SW 1271 (cell line): ENCODE results near the gene TMEM80.

Source experiments
- DNase-seq, 2 experiments: peaks; one replicate each; lab custom pipeline; 2025; lab: John Stamatoyannopoulos, UW

The TMEM80 gene

DNA sequence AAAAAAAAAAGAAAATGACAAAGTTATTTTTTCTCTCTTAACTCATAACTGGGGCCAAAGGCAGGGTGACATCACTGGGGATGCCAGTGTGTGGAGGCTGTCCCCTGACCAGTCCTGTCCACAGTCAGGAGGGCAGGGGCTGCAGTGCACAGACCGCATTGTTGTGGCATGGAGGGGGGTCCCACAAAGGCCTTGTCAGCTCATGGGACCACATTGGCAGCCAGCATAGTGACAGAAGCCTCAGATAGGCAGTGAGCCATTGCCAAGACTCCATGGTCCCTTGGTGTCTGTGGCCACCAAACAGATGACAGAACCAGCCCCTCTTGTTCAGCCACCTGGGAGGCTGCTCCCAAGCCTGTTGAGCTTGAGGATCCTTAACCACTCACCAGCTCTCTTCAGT, 4.1 kb downstream of the TMEM80 start:
- DNase-seq, result no peak

DNA sequence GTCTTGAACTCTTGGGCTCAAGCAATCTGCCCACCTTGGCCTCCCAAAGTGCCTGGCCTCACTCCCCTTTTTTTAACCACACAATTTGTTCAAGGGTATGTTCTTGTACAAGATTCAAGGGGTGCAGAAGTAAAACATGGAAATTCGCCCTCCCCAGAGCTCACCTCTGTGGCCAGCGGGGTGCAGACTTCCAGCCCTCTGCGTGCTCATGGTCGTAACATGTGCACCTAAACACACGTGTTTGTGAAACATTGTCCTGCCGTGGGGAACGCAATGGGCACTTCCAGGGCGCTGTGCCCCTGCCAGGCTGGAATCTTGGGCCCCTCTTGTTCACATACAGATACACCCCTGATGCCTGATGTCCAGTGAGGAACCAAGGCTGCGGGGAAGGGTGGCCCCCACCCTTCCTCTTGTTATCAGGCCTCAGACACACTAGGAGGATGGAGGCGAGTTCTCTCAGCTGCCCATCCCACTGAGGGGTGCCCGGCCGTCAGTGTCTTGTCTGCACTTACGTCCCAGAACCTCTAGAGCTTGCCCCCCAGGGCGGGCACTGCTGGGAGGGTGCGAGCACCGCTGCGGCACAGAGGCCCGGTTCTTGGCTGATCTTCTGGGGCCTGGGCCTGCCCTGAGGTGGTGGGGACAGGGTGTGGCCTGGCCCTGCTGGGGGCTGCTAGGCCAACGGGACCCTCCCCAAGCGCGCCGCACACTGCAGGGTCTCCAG, 6.3 kb downstream of the TMEM80 start:
- no peak for DNase-seq

DNA sequence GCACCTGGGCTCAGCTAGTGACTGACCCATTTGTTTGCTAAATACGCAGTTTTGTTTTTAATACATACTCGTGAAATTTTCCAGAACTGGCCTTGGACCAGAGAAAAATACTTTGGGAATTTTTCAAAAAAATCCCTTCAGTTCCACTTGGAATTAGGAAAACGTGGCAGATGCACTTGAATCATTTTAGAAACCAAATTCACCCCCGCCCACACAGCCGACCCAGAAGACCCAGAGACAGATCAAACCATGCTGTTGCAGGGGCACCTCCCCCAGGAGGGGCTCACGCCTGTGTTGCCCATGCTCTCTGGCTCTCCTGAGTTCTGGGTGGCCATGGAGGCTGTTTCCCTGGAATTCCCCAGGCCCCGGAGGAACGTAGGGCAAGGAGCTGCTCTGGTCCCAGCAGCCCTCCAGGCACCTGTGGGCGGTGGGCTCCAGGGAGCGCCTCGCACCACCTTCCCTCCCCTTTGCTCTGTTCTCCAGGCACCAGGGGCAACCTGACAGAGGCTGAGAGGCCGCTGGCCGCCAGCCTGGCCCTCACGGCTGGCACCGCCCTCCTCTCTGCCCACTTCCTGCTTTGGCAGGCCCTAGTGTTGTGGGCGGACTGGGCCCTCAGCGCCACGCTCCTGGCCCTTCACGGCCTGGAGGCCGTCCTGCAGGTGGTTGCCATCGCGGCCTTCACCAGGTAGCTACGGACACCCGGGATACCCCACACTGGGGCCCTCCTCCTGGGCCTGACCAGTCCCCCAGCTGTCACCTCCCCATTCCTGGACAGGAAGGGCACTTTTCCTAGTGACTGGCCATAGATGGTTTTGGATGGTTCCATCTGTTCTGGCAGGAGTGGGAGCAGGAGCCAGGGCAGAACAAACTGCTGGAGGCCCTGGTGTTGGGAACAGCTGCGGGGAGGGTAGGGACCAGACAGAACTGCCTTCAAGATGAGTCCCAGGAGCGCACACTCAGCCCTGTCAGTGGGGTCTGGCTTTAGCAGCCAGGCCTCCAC, 7.1 kb downstream of the TMEM80 start:
- peak in 1 of 2 experiments; percentile 61 for DNase-seq

DNA sequence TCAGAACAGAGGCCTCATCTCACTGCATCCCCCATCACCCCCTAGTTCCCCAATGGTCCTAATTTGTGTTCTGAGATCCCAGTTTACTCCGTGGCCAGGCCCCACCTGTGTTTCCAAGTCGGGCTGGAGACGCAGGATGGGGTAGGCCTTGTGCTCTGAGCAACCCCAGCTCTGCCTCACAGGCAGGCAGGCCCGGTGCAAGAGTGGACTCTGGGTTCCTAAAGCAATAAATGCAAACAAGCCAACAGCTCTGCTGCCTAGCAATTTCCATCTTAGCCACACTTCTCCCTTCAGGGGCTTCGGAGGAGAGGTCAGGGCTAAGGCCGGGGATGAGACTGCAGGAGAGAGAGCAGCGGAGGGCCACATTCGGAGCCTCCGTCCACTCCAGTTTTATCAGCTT, 7.9 kb downstream of the TMEM80 start:
- no peak for DNase-seq

DNA sequence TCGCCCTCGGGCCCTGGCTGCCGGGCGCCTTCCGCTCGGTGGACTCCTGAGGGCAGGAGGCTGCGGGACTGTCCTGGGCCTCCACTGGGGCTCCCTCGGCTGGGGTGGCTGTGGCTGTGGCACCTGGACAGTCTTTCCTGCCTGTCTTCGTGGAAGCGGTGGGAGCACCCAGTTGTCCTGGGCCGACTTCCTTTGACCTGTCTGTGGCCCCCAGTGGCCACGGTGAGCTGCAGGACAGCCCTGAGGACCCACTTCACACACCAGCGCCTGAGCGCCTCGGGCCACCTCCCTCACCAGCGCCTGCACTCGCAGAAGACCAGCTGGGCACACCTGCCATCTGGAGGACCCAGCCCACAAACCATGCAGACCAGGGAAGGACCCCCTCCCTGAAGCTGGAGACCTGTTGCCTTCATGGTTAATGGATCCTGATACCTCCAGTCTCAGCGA, 8.6 kb downstream of the TMEM80 start:
- no peak for DNase-seq

DNA sequence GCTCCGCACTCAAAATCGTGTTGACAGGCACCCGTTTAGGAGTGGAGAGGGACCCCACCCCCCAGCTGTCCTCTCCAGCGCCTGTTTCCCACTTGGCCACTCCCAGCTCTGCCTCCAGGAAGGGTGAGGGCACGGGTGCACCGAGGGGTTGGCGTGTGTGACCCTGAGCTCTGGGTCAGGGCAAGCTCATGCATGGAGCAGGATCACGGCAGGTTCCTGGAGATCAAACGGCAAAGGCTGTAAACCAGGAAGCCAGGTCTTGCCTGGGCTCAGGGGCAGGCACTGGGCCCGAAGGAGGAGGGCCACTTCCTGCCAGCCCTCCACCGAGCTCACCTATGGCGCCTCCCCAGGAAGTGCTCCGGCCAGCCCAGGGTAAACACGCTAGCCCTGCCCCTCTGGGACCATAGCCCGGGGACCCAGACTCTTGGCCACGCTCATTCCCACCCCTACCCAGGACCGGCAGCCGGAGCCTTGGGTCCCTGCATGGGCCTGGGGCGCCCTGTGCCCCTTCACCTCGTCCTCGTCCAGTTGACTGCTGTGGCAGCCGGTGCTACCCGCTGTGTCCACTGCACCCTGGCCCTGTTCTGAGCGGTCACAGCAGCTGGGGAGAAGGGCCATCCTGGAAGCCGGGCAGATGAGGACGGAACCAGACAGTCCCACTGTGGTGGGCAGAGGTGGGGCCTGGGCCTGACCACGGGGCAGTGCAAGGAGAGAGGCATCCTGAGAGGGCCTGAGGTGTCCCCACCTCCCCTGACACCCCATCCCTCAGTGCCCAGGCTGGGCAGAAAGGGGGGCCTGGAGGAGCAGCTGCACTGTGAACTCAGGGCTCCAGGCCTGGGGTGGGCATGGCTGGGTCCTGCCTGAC, 9.4 kb downstream of the TMEM80 start:
- DNase-seq, result no peak

DNA sequence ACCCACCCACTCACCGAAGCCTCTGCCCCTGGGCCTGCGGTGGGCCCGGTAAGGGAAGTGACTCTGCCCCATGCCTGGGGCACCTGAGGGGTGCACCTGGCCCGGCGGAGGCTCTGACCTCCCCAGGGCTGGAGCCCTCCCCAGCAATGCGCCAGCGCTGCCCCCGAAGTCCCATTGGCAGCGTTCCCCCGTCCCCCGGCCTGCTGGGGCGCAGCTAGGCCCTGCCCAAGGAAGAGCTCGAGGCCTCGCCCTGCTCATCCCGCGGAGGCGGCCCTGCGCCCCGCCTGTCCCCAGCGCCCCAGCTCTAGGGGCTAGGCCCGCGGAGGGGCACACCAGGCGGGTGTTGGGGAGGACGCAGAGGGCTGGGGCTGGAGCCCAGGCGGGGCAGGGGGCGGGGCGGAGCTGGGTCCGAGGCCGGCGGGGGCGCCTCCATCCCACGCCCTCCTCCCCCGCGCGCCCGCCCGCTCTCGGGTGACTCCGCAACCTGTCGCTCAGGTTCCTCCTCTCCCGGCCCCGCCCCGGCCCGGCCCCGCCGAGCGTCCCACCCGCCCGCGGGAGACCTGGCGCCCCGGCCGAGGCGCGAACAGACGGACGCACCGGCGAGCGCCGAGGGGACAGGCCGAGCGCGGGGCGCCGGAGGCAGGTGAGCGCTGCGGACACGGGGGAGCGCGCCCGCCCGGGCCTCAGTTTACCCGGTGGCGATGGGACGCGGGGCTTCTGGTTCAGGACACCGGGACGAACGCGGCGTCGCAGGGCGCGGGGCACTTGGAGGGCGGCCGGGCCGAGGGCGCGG, 10.2 kb downstream of the TMEM80 start, which contains the start of gene EPS8L2:
EPS8L2 (plus strand) TSS at position 586 of the 793 bp plus-strand sequence. CDS start 3,177 bp downstream, outside the sequence.
- DNase-seq, result no peak

DNA sequence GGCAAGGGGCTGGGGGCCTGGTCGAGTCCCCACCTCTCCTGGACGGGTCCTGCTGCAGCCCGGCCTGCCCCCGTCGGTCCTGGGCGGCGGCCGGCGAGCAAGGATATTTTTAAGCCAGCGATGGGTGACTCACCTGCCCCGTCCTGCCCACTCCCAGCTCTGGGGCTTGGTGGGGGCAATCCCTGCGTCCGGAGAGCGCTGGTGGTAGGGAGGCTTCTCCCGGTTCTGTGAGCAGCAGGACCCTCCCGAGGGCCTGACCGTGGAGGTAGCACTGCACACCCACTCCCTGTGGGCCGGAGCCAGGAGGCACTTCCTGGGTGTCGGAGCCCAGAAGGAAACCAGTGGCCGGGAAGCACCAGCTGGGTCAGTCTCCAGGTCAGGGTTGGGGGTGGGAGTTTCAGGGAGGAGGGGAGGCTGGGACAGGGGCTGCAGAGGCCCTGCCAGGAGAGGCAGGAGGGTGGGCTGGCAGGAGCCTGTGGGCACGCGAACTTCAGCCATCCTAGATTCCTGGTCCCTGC, 10.9 kb downstream of the TMEM80 start:
- no peak for DNase-seq

DNA sequence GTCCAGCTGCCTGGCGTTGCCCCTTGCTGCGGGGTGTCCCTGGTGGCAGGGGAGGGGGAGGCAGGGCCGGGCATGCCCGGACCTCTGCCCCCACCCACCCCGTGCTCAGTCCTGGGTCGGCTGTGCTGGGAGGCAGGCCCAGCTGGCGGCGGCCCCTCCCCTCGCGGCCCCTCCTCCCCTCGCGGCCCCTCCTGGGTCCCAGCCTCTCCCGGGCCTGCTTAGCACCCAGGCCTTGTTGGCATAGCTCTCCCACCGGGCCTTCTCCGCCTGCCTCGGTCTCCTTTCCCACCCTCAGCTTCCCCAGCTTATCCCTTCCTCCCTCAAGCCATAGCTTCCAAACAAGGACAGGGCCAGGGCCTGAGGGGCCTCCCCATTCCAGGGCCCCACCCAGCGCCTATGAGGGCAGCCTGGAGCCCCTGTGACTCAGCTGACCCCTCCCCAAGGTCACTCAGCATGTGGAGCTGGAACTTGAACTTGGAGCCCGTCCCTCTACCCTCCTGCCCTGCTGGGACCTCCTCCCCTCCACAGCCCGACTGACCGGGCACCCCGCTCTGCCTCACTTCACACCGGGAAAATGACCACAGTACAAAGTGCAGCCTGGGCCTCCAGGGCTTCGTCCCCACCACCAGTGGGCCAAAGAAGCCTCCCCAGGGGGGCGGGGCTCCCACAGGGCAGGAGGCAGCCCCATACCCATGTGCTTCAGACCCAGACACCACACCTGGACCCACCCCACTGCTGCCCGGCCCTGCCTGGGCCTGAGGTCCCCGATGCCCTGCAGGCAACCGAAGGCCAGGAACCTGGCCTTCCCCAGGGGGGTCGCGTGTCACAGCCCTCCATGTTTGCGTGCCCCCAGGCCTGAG, 11.6 kb downstream of the TMEM80 start:
- peak in 1 of 2 experiments; percentile 32 for DNase-seq

DNA sequence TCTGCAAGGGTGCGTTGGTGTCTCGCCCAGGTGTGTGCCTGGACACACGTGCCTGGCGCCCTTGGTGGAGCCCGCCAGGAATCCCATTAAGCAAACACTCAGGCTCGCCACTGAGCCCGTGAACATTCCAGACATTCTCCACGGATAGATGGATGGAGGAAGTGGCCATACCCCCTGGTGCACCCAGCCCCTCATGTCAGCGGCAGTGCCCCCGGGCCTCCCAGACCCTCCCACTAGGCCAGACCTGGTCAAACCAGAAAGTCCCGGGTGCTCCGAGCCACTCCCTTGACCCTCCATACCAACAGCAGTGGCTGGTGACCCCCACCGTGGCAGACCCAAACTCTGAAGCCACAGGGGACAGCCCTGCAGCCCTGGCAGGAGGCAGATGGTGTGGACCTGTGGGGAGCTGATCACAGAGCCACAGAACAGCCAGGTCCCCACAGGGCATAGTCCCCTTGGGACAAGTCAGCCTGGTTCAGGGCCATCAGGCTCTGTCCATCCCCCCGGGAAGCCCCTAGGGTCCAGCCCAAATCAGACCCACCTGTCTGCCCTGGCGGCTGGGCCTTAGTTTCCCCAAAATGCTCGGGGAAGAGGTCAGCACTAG, 12.3 kb downstream of the TMEM80 start:
- peak in 1 of 2 experiments; percentile 13 for DNase-seq

DNA sequence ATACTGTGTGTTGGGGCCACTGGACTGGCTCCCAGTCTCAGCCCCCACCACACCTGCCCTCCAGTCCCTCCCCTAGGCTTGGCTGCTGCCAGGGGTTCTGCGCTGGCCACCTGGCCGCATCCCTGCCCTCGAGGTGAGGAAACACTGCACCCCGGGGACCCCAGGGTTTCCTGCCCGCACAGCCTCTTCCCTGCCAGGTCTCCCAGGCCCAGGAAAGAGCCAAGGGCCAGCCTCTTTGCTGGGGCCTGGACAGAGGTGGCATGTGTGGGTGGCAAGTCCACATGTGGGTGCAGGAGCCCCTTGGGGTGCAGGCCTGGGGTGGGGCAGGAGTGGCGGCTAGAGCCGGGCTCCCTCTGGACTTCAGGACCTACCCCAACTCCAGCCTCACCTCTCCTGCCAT, 12.9 kb downstream of the TMEM80 start:
- no peak for DNase-seq

DNA sequence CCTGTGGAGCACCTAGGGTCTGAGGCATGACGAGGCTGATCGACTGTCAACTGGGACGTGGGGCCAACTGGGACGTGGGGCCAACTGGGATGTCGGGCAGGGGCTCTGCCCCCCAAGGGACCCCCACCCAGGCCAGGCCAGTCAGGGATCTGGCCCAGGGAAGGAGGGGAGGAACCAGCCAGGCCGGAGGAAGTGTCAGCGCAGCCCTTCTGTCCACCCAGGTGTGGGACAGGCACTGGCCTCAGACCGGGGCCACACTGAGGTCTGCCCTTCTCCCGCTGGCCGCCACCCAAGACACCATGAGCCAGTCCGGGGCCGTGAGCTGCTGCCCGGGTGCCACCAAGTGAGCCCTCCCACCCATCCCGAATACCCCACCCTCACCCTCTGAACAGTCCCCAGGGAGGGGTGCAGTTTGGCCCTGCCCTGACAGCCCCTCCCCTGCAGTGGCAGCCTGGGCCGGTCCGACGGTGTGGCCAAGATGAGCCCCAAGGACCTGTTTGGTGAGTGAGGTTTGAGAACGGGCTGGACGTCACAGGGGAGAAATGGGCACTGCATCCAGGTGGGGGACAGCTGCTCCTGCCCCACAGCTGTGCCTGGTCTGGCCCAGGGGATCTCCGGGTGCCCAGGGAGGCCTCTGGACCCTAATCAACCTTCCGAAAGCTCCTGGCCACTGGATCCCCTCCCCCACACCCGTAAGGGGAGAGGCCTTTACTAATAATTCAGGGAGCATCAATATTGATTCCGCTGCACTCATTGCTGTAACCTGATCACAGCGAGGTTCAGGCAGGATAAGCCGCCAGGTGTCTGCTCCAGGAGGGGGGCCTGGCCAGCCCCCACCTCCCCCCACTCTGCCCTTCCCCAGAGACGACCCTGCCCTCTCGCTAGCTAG, 13.7 kb downstream of the TMEM80 start:
- no peak for DNase-seq

DNA sequence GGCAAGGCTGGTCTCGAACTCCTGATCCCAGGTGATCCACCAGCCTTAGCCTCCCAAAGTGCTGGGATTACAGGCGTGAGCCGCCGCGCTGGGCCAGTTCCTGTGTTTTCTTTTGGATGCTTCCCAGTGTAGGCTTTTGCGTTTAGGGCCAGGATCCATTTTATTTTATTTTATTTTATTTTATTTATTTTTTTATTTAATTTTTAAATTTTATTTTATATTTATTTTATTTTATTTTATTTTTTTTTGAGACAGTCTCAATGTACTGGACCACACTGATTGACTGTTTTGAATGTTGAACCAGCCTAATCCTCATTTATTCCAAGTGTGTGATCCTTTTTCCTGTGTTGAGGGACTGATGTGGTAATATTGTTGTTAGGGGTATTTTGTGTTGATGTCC, 18.8 kb downstream of the TMEM80 start:
- no peak for DNase-seq

DNA sequence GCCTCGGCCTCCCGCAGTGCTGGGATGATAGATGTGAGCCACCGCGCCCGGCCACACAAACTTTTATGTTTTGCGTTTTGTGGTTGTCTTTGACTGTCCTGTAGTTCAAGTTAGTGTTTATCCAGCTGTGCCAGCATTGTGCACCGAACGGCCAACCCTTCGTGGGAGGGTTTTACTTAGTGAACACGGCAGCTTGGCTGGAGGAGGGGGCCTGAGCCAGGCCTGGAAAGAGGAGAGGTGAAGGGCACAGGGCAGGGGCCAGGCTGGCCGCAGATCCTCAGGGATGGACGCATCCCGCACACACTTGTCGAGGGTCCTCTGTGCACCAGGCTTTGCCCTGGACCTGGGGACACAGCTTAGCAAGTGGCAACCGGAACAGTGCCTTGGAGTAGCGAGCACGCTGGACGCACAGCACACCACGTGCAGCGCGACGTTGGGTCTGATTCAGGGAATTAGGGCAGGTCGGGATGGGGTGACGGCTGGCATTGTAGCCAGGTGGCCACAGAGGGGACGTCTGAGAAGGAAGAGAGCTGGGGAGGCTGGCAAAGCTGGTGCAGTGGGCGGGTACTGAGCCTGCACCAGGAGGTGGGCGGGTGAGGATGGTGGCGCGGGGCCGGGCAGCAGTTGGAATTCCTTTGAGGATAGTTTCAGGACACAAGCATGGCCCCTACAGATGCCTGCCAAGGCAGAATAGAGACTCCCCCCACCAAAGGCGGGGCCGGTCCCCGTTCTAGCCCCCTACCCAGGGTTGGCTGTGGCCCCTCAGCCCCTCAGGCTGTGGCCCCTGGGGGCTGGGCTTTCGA, 23.8 kb downstream of the TMEM80 start:
- DNase-seq, result no peak

DNA sequence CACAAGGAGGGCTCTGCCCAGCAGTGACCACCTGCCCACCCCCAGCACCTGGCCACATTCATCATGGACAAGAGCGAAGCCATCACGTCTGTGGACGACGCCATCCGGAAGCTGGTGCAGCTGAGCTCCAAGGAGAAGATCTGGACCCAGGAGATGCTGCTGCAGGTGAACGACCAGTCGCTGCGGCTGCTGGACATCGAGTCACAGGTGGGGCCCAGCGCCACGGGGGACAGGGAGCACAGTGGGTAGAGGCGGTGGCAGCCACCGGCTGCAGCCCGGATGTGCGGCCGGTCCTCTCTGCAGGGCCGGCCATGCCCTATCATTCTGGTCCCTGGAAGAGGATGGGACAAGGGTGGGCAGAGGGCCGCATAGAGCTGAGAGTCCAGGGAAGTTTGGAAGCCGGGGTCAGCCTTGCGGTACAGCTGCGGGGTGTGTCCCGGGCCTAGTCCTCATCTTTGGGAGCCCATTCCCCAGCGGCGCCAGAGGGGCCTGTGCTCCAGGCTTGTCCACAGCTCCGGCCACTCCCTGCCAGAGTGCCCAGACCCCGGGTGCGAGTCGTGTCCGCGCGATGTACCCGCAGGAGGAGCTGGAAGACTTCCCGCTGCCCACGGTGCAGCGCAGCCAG, 24.5 kb downstream of the TMEM80 start:
- DNase-seq, result no peak

DNA sequence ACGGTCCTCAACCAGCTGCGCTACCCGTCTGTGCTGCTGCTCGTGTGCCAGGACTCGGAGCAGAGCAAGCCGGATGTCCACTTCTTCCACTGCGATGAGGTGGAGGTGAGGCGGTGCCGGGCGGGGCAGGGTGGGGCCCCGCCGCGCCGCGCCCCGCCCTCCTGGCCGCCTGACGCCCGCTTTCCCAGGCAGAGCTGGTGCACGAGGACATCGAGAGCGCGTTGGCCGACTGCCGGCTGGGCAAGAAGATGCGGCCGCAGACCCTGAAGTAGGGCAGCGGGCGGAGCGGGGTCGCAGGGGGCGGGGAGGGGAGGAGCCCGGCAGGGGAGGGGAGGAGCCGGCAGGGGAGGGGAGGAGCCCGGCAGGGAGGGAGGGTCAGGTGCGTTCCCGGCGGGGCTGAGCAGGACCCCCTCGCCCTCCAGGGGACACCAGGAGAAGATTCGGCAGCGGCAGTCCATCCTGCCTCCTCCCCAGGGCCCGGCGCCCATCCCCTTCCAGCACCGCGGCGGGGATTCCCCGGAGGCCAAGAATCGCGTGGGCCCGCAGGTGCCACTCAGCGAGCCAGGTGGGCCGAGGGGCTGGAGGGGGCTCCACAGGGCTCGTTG, 25.1 kb downstream of the TMEM80 start:
- DNase-seq, result no peak
